ENCODE measurements around the gene MYO3B.

Gene MYO3B

DNA sequence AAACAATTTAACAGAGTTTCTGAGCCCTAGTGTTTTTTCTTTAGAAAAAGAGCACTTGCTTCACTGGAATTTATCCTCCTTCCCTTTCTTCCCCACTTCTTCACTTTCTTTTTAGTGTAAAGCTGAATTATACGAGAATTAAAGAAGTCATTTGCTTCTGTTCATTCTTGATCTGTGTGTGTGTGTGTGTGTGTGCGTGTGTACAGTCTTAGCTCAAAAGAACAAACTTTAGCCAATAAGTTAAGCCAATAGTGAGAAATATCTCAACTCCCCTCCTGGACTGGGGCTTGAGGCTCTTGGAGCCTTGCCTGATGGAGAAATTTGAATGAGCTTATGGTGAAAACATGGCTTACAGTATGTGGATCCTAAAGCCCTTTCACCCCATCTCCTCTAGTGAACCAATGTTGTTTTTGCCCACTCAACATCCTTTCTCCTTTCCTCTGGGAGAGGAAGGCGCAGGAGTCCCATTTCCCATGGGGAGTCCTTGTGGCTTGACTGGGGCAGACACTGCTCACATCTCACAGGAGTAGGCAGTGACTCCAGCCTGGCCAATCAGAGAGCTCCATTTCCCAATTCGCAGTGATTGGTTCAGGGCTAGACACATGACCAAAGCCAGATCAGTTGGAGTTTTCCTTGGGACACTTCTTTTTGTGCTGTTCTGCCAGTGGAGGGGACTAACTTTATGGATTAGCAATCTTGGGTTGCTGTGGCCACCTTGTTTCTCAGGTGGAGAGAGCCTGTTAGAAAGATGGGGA is 16.3 kb upstream of the MYO3B start:
- H3K4me3 ChIP-seq (ENCODE audit: low read depth, low read length) = no peak overlapping the region
- DNase-seq (ENCODE audit: low read depth) = no peak

DNA sequence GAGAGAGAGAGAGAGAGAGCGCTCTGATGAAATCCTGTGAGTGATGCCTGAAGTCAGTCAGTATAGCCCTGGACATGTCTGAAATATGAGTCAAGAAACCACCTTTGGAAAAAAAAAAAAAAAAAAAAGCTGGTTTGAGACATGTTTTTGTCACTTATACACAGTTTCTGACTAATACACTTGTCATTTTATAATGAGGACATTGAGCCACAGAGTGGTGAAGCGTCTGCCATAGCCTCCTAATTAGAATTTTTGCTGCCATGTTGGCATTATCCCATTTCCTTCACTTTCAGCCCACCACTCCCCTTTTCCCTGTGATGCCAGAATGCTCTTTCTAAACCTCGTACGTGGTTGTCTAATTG is 15.7 kb upstream of the MYO3B start:
- no peak for DNase-seq (ENCODE audit: low read depth)
- no peak overlapping the region for H3K4me3 ChIP-seq (ENCODE audit: low read depth, low read length)

DNA sequence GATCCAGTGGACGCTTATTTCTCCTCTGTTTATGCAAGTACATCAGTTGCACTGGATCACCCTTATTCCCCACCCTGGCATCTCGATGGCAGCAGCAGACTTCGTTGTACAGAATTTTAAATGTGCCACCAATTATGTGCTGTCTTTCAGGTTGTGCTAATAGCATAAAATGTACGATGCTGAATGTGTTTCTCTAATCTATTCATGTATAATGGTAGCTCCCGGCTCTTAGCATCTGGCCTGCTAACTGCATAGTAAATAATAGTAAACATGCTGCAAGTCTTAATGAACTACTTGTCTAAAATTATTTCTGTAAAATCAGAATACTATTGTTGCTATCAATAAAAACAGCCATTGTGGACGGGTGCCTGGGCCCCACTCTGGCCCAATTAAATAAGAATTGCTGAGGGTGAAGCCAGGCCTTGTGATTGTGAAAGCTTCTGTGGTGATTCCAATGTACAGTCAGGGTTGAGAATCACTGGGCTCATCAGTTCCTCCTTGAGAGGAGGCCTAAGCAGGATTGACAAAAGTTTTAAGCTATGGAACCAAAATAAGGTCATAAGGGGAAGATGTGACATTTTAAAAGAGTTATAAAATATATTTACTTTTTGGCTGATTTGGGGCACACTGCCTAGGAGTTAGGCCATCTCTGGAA is 14.4 kb upstream of the MYO3B start:
- H3K4me3 ChIP-seq (ENCODE audit: low read depth, low read length) = no peak overlapping the region
- no peak for DNase-seq (ENCODE audit: low read depth)

DNA sequence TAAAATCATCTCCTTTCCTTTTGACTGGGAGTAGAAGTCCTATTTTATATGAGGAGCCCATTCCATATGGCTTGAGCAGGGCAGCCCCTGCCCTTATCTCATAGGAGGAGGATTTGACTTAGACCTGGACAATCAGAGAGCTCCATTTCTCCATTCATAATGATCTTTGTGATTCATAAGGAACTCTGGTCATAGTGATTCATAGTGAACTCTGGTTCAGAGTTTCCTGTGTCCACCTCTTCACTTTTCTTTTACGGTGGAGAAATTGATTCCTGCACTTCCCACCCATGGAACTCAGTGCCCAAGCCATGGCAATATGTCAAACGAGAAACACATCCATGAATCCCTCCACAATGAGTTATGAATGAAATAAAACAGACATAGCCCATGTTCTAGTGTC is 12.8 kb upstream of the MYO3B start:
- no peak for DNase-seq (ENCODE audit: low read depth)
- no peak overlapping the region for H3K4me3 ChIP-seq (ENCODE audit: low read depth, low read length)

DNA sequence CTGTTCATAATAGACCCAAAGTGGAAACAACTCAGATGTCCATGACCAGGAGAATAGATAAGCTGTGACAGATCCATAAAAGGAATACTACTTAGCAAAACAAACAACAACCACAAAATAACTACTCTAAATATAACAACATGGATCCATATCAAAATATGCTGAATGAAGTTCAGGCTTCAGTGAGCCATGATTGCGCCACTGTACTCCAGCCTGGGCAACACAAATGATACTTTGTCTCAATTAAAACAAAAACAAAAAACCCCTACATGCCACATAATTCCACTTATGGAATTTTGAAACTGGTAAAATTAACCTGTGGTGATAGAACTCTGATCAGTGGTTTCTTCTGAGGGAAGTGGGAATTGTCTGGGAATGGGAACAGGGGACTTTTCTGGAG is 11.2 kb upstream of the MYO3B start:
- no peak for DNase-seq (ENCODE audit: low read depth)
- H3K4me3 ChIP-seq (ENCODE audit: low read depth, low read length) = no peak overlapping the region

DNA sequence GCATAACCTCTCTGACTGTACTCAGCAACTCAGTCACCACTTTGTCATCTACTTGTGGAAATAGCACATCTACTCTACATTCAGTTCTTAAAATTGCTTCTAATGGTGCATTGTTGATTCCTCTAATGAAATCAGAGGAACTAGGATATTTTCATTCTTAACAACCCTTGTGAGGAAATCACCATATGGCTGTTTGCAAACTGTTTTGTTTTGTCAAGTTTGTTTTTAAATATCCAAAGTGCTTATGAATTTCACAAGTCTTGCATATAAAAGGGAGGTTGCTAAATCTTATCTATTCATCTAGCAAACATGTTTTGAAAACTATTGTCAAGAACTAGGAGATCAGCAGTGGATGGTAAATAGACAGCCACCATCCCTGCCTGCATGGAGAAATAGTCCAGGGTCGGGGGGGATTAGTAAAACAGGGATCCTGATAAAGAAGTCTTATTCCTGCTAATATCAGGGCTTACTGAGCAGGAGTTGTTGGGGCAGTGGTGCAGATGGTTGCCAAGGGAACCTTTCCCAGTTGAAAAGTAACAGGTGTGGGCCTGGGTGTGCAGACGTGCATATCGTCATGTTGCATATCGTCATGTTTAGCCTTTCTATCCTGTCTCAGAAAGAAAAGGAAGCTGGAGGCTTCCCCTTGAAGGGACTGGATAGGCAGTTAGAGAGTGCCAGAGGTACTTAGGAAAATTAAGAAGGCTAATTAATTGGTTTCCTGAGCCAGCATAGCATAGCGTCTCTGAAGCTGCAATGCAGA is 7.5 kb upstream of the MYO3B start:
- DNase-seq (ENCODE audit: low read depth) = no peak

DNA sequence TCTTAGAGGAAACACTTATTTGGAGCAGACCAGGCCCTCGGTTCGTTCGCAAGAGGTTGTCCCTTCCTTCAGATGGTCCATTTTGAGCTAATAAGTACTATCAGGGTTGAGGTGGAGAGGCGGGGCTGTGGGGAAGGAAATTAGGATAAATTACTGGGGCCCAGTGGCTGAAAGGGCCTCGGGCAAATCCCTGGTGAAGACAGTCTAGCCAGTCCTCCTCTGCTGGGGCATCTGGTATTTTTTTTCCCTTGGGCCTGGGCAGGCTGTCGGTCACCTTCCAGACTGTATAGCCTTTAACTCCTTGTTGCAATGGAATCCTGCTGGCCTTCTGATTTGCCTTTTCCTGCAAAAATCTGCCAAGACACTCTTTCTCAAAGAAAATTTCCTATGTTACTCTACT is 1.7 kb upstream of the MYO3B start:
- H3K4me3 ChIP-seq (ENCODE audit: low read depth, low read length) = no peak overlapping the region
- DNase-seq (ENCODE audit: low read depth) = no peak

More for the DNA sequence above, 7.5 kb upstream of the MYO3B start:
- no peak overlapping the region for H3K4me3 ChIP-seq (ENCODE audit: low read depth, low read length)

DNA sequence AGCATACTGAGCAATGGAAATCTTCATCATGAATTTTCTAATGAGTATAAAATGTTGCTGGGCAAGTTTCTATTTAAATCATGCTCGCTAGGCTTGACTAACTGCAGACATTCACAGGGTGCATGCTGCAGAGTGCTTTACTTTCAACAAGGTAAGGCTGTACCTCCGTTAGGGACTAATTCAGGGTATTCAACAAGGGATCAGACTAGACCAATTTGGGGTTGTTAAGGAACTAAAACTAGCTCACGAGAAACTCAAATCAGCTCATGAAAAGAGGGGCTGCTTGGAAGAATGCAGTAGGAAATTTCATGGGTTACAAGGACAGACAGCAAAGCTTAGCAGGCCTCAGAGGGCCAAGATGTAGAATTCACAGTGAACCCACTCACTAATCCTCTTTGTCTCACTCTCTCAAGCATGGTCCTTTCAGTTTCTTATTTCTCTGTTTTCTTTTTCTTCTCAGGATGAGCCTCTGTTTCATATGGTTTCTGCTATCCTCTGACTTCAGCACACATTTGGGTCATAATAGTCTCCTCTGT is 2.2 kb downstream of the MYO3B start:
- no peak overlapping the region for H3K4me3 ChIP-seq (ENCODE audit: low read depth, low read length)
- no peak for DNase-seq (ENCODE audit: low read depth)

DNA sequence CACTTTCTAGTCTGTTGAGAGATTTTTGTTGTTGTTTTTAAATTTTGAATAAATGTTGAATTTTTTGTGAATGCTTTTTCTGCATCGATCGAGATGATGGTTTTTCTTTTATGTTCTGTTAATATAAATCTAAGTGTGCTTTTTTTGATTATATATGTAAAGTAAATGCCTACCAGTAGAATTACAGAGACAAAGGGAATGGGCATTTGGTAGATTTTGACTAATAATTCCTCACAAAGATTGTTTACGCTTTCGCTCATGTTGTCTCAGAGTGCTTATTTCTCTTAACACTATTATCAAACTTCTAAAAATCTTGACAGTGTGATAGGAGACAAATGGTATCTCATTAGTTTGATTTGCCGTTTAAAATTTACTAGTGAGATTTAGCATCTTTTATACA is 3.7 kb downstream of the MYO3B start:
- no peak overlapping the region for H3K4me3 ChIP-seq (ENCODE audit: low read depth, low read length)
- DNase-seq (ENCODE audit: low read depth) = no peak

DNA sequence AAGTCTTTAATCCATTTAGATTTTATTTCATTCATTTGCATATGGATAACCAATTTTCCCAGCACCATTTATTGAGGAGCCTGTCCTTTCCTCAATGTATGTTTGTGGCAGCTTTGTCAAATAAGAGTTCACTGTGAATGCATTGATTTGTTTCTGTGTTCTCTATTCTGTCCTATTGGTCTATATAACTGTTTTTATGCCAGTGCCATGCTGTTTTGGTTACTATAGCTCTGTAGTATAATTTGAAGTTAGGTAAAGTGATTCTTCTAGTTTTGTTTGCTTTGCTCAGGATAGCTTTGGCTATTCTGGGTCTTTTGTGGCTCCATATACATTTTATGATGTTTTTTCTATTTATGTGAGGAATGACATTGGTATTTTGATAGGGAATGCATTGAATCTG is 7.4 kb downstream of the MYO3B start:
- no peak for DNase-seq (ENCODE audit: low read depth)
- no peak overlapping the region for H3K4me3 ChIP-seq (ENCODE audit: low read depth, low read length)

DNA sequence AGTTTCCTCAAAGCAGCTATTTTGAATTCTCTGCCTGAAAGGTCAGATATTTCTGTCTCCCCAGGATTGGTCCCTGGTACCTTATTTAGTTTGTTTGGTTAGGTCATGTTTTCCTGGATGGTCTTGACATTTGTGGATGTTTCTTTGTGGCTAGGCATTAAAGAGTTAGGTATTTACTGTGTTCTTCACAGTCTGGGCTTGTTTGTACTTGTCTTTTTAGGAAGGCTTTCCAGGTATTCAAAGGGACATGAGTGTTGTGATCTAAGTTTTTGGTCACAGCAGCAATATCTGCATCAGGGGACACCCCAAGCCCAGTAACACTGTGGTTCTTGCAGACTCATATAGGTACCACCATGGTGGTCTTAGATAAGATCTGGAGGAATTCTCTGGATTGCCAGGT is 11.8 kb downstream of the MYO3B start:
- no peak for DNase-seq (ENCODE audit: low read depth)

DNA sequence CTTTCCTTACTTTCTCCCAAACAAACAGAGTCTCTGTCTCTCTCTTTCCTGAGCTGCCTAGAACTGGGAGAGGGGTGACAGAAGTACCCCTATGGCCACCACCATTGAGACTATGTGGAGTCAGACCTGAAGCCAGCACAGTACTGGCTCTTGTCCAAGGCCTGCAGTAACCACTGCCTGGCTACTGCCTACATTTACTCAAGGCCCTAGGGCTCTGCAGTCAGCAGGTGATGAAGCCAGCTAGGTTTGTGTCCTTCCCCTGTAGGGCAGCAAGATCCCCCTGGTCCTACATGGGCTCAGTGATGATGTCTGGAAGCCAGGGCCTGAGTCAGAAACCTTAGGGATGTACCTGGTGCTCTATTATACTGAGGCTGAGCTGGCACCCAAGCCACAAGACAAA is 12.2 kb downstream of the MYO3B start:
- no peak overlapping the region for H3K4me3 ChIP-seq (ENCODE audit: low read depth, low read length)
- no peak for DNase-seq (ENCODE audit: low read depth)

More for the DNA sequence above, 11.8 kb downstream of the MYO3B start:
- H3K4me3 ChIP-seq (ENCODE audit: low read depth, low read length) = no peak overlapping the region

DNA sequence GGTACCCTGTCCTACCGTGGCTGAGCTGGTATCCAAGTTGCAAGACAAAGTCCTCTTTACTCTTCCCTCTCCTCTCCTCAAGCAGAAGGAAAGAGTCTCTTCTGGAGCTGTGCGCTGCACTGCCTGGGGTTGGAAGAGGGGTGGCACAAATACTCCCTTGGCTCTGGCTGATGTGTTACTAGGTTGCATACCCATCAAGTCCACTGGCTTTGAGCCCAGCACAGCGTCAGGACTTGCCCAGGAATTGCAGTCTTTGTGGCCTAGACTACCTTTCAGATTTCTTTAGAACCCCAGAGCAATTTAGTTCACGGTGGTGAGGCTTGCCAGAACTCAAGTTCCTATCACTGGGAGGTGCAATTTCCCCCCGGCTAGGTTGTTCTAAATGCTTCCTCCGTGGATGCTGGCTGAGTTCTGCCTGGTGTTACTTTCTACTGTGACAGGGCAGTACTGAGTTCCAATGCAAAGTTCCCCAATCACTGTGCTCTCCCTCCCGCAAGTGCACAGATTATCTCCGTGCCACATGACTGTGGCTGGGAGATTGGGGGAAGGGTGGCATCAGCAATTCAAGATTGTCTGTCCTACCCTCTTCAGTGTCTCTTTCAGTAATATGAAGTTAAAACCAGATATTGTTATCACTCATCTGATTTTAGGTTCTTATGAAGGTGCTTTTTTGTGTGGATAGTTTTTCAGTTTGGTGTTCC is 13.4 kb downstream of the MYO3B start:
- no peak overlapping the region for H3K4me3 ChIP-seq (ENCODE audit: low read depth, low read length)
- DNase-seq (ENCODE audit: low read depth) = no peak

DNA sequence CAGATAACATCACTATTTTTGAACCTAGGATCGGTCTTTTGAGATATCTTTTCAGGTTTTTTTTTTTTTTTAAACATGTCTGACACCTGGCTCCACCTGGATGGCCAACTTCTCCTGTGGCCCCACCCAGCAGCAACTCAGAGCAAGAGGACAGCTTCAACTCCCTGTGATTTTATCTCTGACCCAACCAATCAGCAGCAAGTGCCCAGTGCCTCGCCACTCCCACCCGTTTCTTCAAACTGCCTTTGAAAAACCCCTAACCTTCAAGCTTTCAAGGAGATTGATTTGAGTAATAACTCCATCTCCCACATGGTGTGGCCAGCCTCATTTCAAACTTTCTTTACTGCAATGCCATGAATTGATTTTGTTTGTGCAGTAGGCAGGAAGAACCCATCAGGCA is 19.0 kb downstream of the MYO3B start:
- H3K4me3 ChIP-seq (ENCODE audit: low read depth, low read length) = no peak overlapping the region
- no peak for DNase-seq (ENCODE audit: low read depth)

DNA sequence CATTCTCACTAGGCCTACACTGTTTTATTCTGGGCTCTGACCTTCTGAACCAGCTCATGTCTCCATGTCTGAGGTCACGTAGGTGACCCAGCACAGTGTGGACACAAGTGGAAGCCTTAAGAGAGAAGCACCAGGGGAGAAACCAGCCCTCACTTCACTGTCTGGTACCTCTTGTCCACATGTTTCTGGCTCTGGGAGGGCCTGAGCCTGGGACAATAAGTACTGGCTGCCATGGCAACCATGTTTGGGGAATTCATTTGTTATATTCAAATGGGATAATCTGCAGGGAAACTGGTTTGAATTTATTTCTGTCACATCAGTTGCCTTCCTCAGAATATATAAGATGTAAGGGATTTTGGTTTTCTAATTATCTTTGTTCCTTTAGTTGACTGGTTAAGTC is 23.3 kb downstream of the MYO3B start:
- no peak overlapping the region for H3K4me3 ChIP-seq (ENCODE audit: low read depth, low read length)
- no peak for DNase-seq (ENCODE audit: low read depth)

DNA sequence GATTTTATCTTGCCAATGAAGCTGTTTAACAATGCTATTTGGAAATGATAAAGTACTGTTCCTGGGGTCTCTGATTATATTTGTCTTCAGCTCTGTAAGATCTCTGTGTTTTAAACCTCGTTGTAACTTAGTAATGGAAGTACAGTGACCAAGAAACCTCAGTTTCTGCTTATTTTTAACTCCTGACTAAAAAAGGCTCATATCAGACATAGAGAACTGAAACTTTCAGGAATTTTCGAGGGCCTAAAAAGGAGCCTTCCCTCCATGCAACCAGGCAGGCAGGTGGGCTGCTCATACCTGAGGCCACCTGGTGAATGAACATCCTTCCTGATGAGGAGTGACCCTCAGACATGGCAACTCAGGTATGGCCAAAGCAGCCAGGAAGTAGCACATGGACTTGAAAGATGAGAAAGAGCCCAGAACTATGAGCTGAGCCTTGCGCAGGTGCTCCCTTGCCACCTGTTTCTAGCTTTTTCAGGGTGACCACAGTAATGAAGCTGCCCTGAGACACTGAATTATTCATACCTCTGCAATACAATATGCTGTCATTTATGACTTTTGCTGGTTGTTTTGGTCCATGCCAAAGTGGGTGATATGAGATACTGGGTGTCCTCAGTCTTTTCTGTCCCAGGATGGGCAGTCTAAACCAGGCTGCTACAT is 23.9 kb downstream of the MYO3B start:
- DNase-seq (ENCODE audit: low read depth) = no peak
- no peak overlapping the region for H3K4me3 ChIP-seq (ENCODE audit: low read depth, low read length)

DNA sequence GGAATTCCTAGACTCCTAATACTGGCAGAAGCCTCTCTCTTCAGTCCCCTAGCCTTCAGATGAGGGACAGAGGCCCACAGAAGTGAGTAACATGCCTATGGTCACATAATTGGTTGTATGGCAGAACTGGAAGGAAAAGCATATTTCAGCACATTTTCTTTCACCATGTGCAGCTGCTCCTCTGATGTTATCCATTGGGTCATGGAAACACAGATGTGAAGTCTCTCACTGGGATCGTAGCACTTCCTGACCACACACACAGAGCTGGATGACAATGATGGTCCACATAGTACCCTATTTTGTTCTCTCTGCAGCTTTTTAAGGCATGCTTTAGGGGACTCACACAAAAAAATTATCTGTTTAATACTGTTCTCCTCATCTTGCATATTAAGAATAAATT is 24.5 kb downstream of the MYO3B start:
- H3K4me3 ChIP-seq (ENCODE audit: low read depth, low read length) = no peak overlapping the region
- DNase-seq (ENCODE audit: low read depth) = no peak

DNA sequence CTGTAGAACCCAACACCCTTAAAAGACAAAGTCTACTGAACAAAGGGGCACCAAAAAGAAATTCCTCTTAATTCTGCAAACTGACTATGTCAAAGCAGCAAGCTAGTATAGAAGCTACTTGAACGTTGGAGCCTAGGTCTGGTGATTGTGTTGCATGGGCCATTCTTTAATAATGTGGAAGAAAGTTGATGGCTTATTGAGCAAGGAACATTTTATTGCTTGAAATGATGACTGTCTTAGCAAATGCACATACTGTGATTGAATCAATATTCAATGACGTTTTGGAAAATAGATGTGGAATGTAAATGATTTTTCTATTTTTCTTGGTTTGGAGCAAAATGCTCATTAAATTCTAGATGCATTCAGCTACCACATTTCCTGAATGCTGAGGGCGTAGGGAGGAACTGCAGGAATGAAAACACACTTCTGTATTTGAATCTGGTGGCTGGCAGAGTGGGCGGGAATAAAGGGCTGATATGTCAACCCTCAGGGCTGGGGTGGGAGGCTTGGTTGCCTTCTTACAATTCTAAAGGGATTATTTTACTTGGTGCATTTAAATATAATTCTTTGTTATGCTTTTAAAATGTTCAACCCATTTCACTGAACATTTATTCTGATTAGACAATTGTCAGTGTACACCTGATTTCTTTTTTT is 26.5 kb downstream of the MYO3B start:
- no peak for DNase-seq (ENCODE audit: low read depth)
- no peak overlapping the region for H3K4me3 ChIP-seq (ENCODE audit: low read depth, low read length)

DNA sequence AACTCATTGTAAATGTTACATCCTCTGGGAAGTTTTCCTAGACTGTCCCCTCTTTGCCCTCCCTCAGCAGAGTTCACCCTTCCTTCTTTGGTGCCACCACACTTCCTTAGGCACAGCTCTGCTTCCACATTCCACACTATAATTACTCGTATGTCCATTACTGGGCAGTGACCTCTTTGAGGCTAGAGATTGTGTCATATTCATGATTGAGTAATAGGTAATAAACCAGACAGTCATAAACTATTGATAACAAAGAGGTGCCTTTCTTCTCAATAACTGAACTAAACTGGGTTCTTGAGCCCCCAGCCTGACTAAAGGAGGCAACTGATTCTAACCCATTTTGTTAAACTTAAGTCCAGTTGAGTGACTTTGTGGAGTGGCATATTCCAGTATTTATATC is 28.3 kb downstream of the MYO3B start:
- no peak overlapping the region for H3K4me3 ChIP-seq (ENCODE audit: low read depth, low read length)
- DNase-seq (ENCODE audit: low read depth) = no peak
